LNCaP clone FGC (cell line): ENCODE data around the gene POLR2L.

Experiments used
- DNase-seq: peaks from one replicate; pipeline ENCODE4 v3.0.0-alpha.2; 2011; ENCODE audit warnings: low read depth
- H3K4me3 ChIP-seq: 2 replicates; pipeline ENCODE4 v1.5.1; 2011; ENCODE audit warnings: mild to moderate bottlenecking, low read depth, low read length, control low read depth
- CTCF ChIP-seq: IDR thresholded peaks from 2 replicates; pipeline ENCODE4 v1.5.1; 2012; ENCODE audit warnings: mild to moderate bottlenecking; ENCODE audit not compliant: control insufficient read depth, insufficient read depth; ENCODE audit errors: extremely low read depth

POLR2L gene

GRCh38 chr11:864898-865297 is 22.6 kb upstream of the POLR2L start:
- no peak for TF ChIP-seq CTCF
- no peak for DNase-seq

GRCh38 chr11:863910-864827 is 21.8 kb upstream of the POLR2L start:
- no peak for DNase-seq
- TF ChIP-seq CTCF = no peak
- no peak overlapping the region for H3K4me3 ChIP-seq

More at GRCh38 chr11:864898-865297, 22.6 kb upstream of the POLR2L start:
- H3K4me3 ChIP-seq = no peak overlapping the region

GRCh38 chr11:863023-863909 is 20.9 kb upstream of the POLR2L start:
- DNase-seq = no peak
- H3K4me3 ChIP-seq = no peak overlapping the region

GRCh38 chr11:862696-863022 is 20.3 kb upstream of the POLR2L start:
- H3K4me3 ChIP-seq = no peak overlapping the region
- DNase-seq = no peak
- no peak for TF ChIP-seq CTCF

More at GRCh38 chr11:863023-863909, 20.9 kb upstream of the POLR2L start:
- TF ChIP-seq CTCF = no peak

- TF ChIP-seq CTCF = no peak
- no peak for DNase-seq
- no peak overlapping the region for H3K4me3 ChIP-seq
Observed at GRCh38 chr11:862081-862661, 19.8 kb upstream of the POLR2L start.

GRCh38 chr11:861105-861479 is 18.8 kb upstream of the POLR2L start:
- no peak for DNase-seq
- TF ChIP-seq CTCF = no peak
- H3K4me3 ChIP-seq = no peak overlapping the region
